OCI-LY1 (cell line): ENCODE results near the gene GOLGA6L10.
"Not testable (repeated sequence)": the region's sequence is repeated elsewhere in the genome, so short reads cannot be mapped to it uniquely, and the experiment has no call there.

Experiments
- H2AFZ ChIP-seq: fragments of 200-600 bp; sonication (generic), shearing (Covaris generic); 2 replicates; pipeline ENCODE4 v1.6.0; 2014; ENCODE audit warnings: antibody characterized with exemption, mild to moderate bottlenecking, low read length
- H3F3A ChIP-seq: fragments of 200-600 bp; sonication (generic), shearing (Covaris generic); 2 replicates; pipeline ENCODE4 v1.6.0; 2014; ENCODE audit warnings: mild to moderate bottlenecking, antibody characterized with exemption, low read length, moderate library complexity; ENCODE audit not compliant: insufficient read depth
- H3K27ac ChIP-seq: fragments of 200-600 bp; sonication (generic); 2 replicates; pipeline ENCODE4 v1.5.1; 2014; ENCODE audit warnings: low read length, mixed run types, mild to moderate bottlenecking, low read depth; ENCODE audit not compliant: poor library complexity, severe bottlenecking
- H3K27me3 ChIP-seq: fragments of 200-600 bp; sonication (generic); 2 replicates; pipeline ENCODE4 v1.6.0; 2014; ENCODE audit warnings: antibody characterized with exemption, mild to moderate bottlenecking, low read length, moderate library complexity; ENCODE audit not compliant: insufficient read depth
- H3K36me3 ChIP-seq: fragments of 200-600 bp; sonication (generic); 2 replicates; pipeline ENCODE4 v1.6.1; 2014; ENCODE audit warnings: mild to moderate bottlenecking, antibody characterized with exemption, low read length, moderate library complexity, mixed read lengths; ENCODE audit not compliant: insufficient read depth
- H3K4me1 ChIP-seq: fragments of 200-600 bp; sonication (generic); 2 replicates; pipeline ENCODE4 v1.5.1; 2014; ENCODE audit warnings: mild to moderate bottlenecking, low read length, moderate library complexity; ENCODE audit not compliant: insufficient read depth, severe bottlenecking
- H3K4me2 ChIP-seq: fragments of 200-600 bp; sonication (generic), shearing (Covaris generic); 2 replicates; pipeline ENCODE4 v1.6.1; 2014; ENCODE audit warnings: low read length
- H3K4me3 ChIP-seq: fragments of 200-600 bp; sonication (generic); 2 replicates; pipeline ENCODE4 v1.5.1; 2014; ENCODE audit warnings: low read length, low read depth, mild to moderate bottlenecking, mixed read lengths; ENCODE audit not compliant: poor library complexity, severe bottlenecking
- H3K79me2 ChIP-seq: fragments of 200-600 bp; shearing (Covaris generic); 2 replicates; pipeline ENCODE4 v1.6.1; 2016; ENCODE audit warnings: mixed run types, low read length, mixed read lengths; ENCODE audit not compliant: insufficient read depth
- H3K9ac ChIP-seq: fragments of 200-600 bp; sonication (generic), shearing (Covaris generic); 2 replicates; pipeline ENCODE4 v1.6.1; 2014; ENCODE audit warnings: mild to moderate bottlenecking, low read length, mixed read lengths
- H3K9me2 ChIP-seq: fragments of 200-600 bp; sonication (generic), shearing (Covaris generic); 2 replicates; pipeline ENCODE4 v1.6.1; 2014; ENCODE audit warnings: low read depth, mild to moderate bottlenecking, low read length, mixed read lengths
- H3K9me3 ChIP-seq: fragments of 200-600 bp; shearing (Covaris generic); 2 replicates; pipeline ENCODE4 v1.6.1; 2014; ENCODE audit warnings: low read length, mixed read lengths
- H4K20me1 ChIP-seq: fragments of 200-600 bp; sonication (generic), shearing (Covaris generic); 2 replicates; pipeline ENCODE4 v1.6.0; 2016; ENCODE audit warnings: mild to moderate bottlenecking, low read length; ENCODE audit not compliant: insufficient read depth

Gene GOLGA6L10

GRCh38 chr15:82330921-82331320, 18.4 kb downstream of the GOLGA6L10 start:
- H3K27ac ChIP-seq, H2AFZ ChIP-seq, H3K4me2 ChIP-seq, H3K9ac ChIP-seq, H4K20me1 ChIP-seq, H3K79me2 ChIP-seq, H3K27me3 ChIP-seq, H3F3A ChIP-seq, H3K36me3 ChIP-seq, H3K4me3 ChIP-seq, H3K9me2 ChIP-seq, H3K4me1 ChIP-seq, H3K9me3 ChIP-seq: not testable (repeated sequence)

GRCh38 chr15:82329039-82329438, 20.2 kb downstream of the GOLGA6L10 start:
- not testable (repeated sequence) for H3K4me3 ChIP-seq, H2AFZ ChIP-seq, H3K27ac ChIP-seq, H3K79me2 ChIP-seq, H3K27me3 ChIP-seq, H3K9me2 ChIP-seq, H3K9me3 ChIP-seq, H3K36me3 ChIP-seq, H4K20me1 ChIP-seq, H3F3A ChIP-seq, H3K4me2 ChIP-seq, H3K9ac ChIP-seq, H3K4me1 ChIP-seq

GRCh38 chr15:82327372-82327771, 21.9 kb downstream of the GOLGA6L10 start:
- H3K9me3 ChIP-seq, H3K4me3 ChIP-seq, H3K4me2 ChIP-seq, H3K27me3 ChIP-seq, H3K27ac ChIP-seq, H4K20me1 ChIP-seq, H3K4me1 ChIP-seq, H2AFZ ChIP-seq, H3K36me3 ChIP-seq, H3K9ac ChIP-seq, H3K9me2 ChIP-seq, H3F3A ChIP-seq, H3K79me2 ChIP-seq: not testable (repeated sequence)

GRCh38 chr15:82326896-82327295, 22.4 kb downstream of the GOLGA6L10 start:
- not testable (repeated sequence) for H4K20me1 ChIP-seq, H3K79me2 ChIP-seq, H3K4me1 ChIP-seq, H3K36me3 ChIP-seq, H3K9ac ChIP-seq, H3K4me3 ChIP-seq, H3K4me2 ChIP-seq, H3K9me3 ChIP-seq, H3K27ac ChIP-seq, H2AFZ ChIP-seq, H3K27me3 ChIP-seq, H3K9me2 ChIP-seq, H3F3A ChIP-seq

- not testable (repeated sequence) for H3K4me2 ChIP-seq, H3K9me3 ChIP-seq, H3K9me2 ChIP-seq, H3K9ac ChIP-seq, H4K20me1 ChIP-seq, H3K79me2 ChIP-seq, H3K4me3 ChIP-seq, H2AFZ ChIP-seq, H3K27ac ChIP-seq, H3K27me3 ChIP-seq, H3K36me3 ChIP-seq, H3F3A ChIP-seq, H3K4me1 ChIP-seq
Observed at GRCh38 chr15:82325646-82326045, 23.6 kb downstream of the GOLGA6L10 start.

GRCh38 chr15:82324831-82325230, 24.4 kb downstream of the GOLGA6L10 start:
- not testable (repeated sequence) for H3K27me3 ChIP-seq, H3K79me2 ChIP-seq, H3K9me2 ChIP-seq, H3K36me3 ChIP-seq, H3K4me3 ChIP-seq, H2AFZ ChIP-seq, H3K4me1 ChIP-seq, H3K27ac ChIP-seq, H3F3A ChIP-seq, H4K20me1 ChIP-seq, H3K4me2 ChIP-seq, H3K9ac ChIP-seq, H3K9me3 ChIP-seq

- H3K4me2 ChIP-seq, H3K27me3 ChIP-seq, H3K36me3 ChIP-seq, H3K9ac ChIP-seq, H3K4me1 ChIP-seq, H4K20me1 ChIP-seq, H3K79me2 ChIP-seq, H2AFZ ChIP-seq, H3K9me3 ChIP-seq, H3K27ac ChIP-seq, H3K4me3 ChIP-seq, H3K9me2 ChIP-seq, H3F3A ChIP-seq: not testable (repeated sequence)
Observed at GRCh38 chr15:82322488-82322887, 26.8 kb downstream of the GOLGA6L10 start.

GRCh38 chr15:82320861-82321260, 28.4 kb downstream of the GOLGA6L10 start:
- not testable (repeated sequence) for H3K9me3 ChIP-seq, H3F3A ChIP-seq, H2AFZ ChIP-seq, H3K36me3 ChIP-seq, H4K20me1 ChIP-seq, H3K27ac ChIP-seq, H3K27me3 ChIP-seq, H3K9ac ChIP-seq, H3K9me2 ChIP-seq, H3K4me1 ChIP-seq, H3K79me2 ChIP-seq, H3K4me3 ChIP-seq, H3K4me2 ChIP-seq
